ENCODE results near the gene CNTNAP3. TPM values are rescaled to one million over a fixed set of nuclear protein-coding genes. Genes with fewer than 3 reads are reported as not detected.
"Not testable (repeated sequence)": the region's sequence is repeated elsewhere in the genome, so short reads cannot be mapped to it uniquely, and the experiment has no call there.

CNTNAP3 gene
- total and polyA plus RNA-seq, 2 donors (not counting 1 experiment from before 2014, with no cell fraction given), result 0.24 to 0.94 TPM

- not testable (repeated sequence) for H3K9me3 ChIP-seq (ENCODE audit: control extremely low read depth in 1 of 3, control insufficient read depth in 2 of 3, insufficient read depth in 1 of 3, low read length in 2 of 3); DNase-seq
Observed at GRCh38 chr9:39067683-39068082, 220.3 kb downstream of the CNTNAP3 start.

GRCh38 chr9:39062966-39063365 lies 225.0 kb downstream of the CNTNAP3 start:
- POLR2A ChIA-PET; H3K27ac Mint-ChIP-seq; H3K4me1 Mint-ChIP-seq; H3K4me3 Mint-ChIP-seq; H3K36me3 ChIP-seq (replicated peaks in 1 of 2; ENCODE audit: control extremely low read depth in 1 of 2, control insufficient read depth in 1 of 2, extremely low read depth in 1 of 2, insufficient read depth in 2 of 2, low read length in 1 of 2); H3K27me3 ChIP-seq (replicated peaks in 1 of 4; ENCODE audit: control extremely low read depth in 1 of 4, control insufficient read depth in 3 of 4, insufficient read depth in 4 of 4, low read length in 3 of 4); H3K27me3 Mint-ChIP-seq; H3K9me3 ChIP-seq (ENCODE audit: control extremely low read depth in 1 of 3, control insufficient read depth in 2 of 3, insufficient read depth in 1 of 3, low read length in 2 of 3); H3K79me2 ChIP-seq (ENCODE audit: control insufficient read depth, insufficient read depth, low read length); H3K4me2 ChIP-seq (replicated peaks; ENCODE audit: low read depth, low read length, poor library complexity, severe bottlenecking); DNase-seq; H3K27ac ChIP-seq (ENCODE audit: low read length in 2 of 2); H2AFZ ChIP-seq (ENCODE audit: insufficient read depth, low read depth, low read length, poor library complexity, severe bottlenecking); ATAC-seq (ENCODE audit: low read depth); H3K4me1 ChIP-seq (ENCODE audit: control insufficient read depth in 2 of 2, insufficient read depth in 2 of 2, low read length in 2 of 2); H3K9me3 Mint-ChIP-seq (ENCODE audit: insufficient read depth); H3K9ac ChIP-seq (ENCODE audit: low read length); intact Hi-C loops (cut with micrococcal nuclease); H4K20me1 ChIP-seq (ENCODE audit: control insufficient read depth, insufficient read depth, low read length, poor library complexity, severe bottlenecking); CTCF ChIA-PET; H3K4me3 ChIP-seq (ENCODE audit: control extremely low read depth in 1 of 5, extremely low read depth in 1 of 5, insufficient read depth in 1 of 5, low read depth in 2 of 5, low read length in 4 of 5): not testable (repeated sequence)
- WGBS (ENCODE audit: insufficient coverage), result no CpG with 5 or more reads among the region's 5 CpGs

More at GRCh38 chr9:39067683-39068082, 220.3 kb downstream of the CNTNAP3 start:
- H3K27me3 ChIP-seq (replicated peaks in 1 of 4; ENCODE audit: control extremely low read depth in 1 of 4, control insufficient read depth in 3 of 4, insufficient read depth in 4 of 4, low read length in 3 of 4); CTCF ChIA-PET; H4K20me1 ChIP-seq (ENCODE audit: control insufficient read depth, insufficient read depth, low read length, poor library complexity, severe bottlenecking); H3K4me3 ChIP-seq (ENCODE audit: control extremely low read depth in 1 of 5, extremely low read depth in 1 of 5, insufficient read depth in 1 of 5, low read depth in 2 of 5, low read length in 4 of 5); ATAC-seq (ENCODE audit: low read depth); intact Hi-C loops (cut with micrococcal nuclease); H3K79me2 ChIP-seq (ENCODE audit: control insufficient read depth, insufficient read depth, low read length); H3K4me1 ChIP-seq (ENCODE audit: control insufficient read depth in 2 of 2, insufficient read depth in 2 of 2, low read length in 2 of 2); H3K27ac Mint-ChIP-seq; H3K27ac ChIP-seq (ENCODE audit: low read length in 2 of 2); POLR2A ChIA-PET; H3K36me3 ChIP-seq (replicated peaks in 1 of 2; ENCODE audit: control extremely low read depth in 1 of 2, control insufficient read depth in 1 of 2, extremely low read depth in 1 of 2, insufficient read depth in 2 of 2, low read length in 1 of 2); H2AFZ ChIP-seq (ENCODE audit: insufficient read depth, low read depth, low read length, poor library complexity, severe bottlenecking); H3K4me3 Mint-ChIP-seq; H3K4me2 ChIP-seq (replicated peaks; ENCODE audit: low read depth, low read length, poor library complexity, severe bottlenecking); H3K9ac ChIP-seq (ENCODE audit: low read length); H3K4me1 Mint-ChIP-seq; H3K27me3 Mint-ChIP-seq; H3K9me3 Mint-ChIP-seq (ENCODE audit: insufficient read depth): not testable (repeated sequence)
- 81% methylated on average over 3 of the region's 5 CpGs for WGBS (ENCODE audit: insufficient coverage)

GRCh38 chr9:39054453-39054852 lies 233.5 kb downstream of the CNTNAP3 start:
- no CpG with 5 or more reads among the region's 8 CpGs for WGBS (ENCODE audit: insufficient coverage)
- H3K27me3 Mint-ChIP-seq; POLR2A ChIA-PET; H3K79me2 ChIP-seq (ENCODE audit: control insufficient read depth, insufficient read depth, low read length); H4K20me1 ChIP-seq (ENCODE audit: control insufficient read depth, insufficient read depth, low read length, poor library complexity, severe bottlenecking); H3K9me3 Mint-ChIP-seq (ENCODE audit: insufficient read depth); H3K36me3 ChIP-seq (replicated peaks in 1 of 2; ENCODE audit: control extremely low read depth in 1 of 2, control insufficient read depth in 1 of 2, extremely low read depth in 1 of 2, insufficient read depth in 2 of 2, low read length in 1 of 2); CTCF ChIA-PET; H3K9me3 ChIP-seq (ENCODE audit: control extremely low read depth in 1 of 3, control insufficient read depth in 2 of 3, insufficient read depth in 1 of 3, low read length in 2 of 3); H3K4me2 ChIP-seq (replicated peaks; ENCODE audit: low read depth, low read length, poor library complexity, severe bottlenecking); H3K4me3 ChIP-seq (ENCODE audit: control extremely low read depth in 1 of 5, extremely low read depth in 1 of 5, insufficient read depth in 1 of 5, low read depth in 2 of 5, low read length in 4 of 5); H3K4me3 Mint-ChIP-seq; H3K27ac ChIP-seq (ENCODE audit: low read length in 2 of 2); H3K27me3 ChIP-seq (replicated peaks in 1 of 4; ENCODE audit: control extremely low read depth in 1 of 4, control insufficient read depth in 3 of 4, insufficient read depth in 4 of 4, low read length in 3 of 4); H2AFZ ChIP-seq (ENCODE audit: insufficient read depth, low read depth, low read length, poor library complexity, severe bottlenecking); H3K9ac ChIP-seq (ENCODE audit: low read length); DNase-seq; H3K4me1 Mint-ChIP-seq; H3K4me1 ChIP-seq (ENCODE audit: control insufficient read depth in 2 of 2, insufficient read depth in 2 of 2, low read length in 2 of 2); intact Hi-C loops (cut with micrococcal nuclease); H3K27ac Mint-ChIP-seq; ATAC-seq (ENCODE audit: low read depth): not testable (repeated sequence)

GRCh38 chr9:39046833-39047232 lies 241.1 kb downstream of the CNTNAP3 start:
- intact Hi-C loops (cut with micrococcal nuclease); H3K9me3 ChIP-seq (ENCODE audit: control extremely low read depth in 1 of 3, control insufficient read depth in 2 of 3, insufficient read depth in 1 of 3, low read length in 2 of 3); H3K27me3 Mint-ChIP-seq; H3K79me2 ChIP-seq (ENCODE audit: control insufficient read depth, insufficient read depth, low read length); H3K9ac ChIP-seq (ENCODE audit: low read length); H3K4me3 ChIP-seq (ENCODE audit: control extremely low read depth in 1 of 5, extremely low read depth in 1 of 5, insufficient read depth in 1 of 5, low read depth in 2 of 5, low read length in 4 of 5); H3K4me3 Mint-ChIP-seq; CTCF ChIA-PET; ATAC-seq (ENCODE audit: low read depth); H3K36me3 ChIP-seq (replicated peaks in 1 of 2; ENCODE audit: control extremely low read depth in 1 of 2, control insufficient read depth in 1 of 2, extremely low read depth in 1 of 2, insufficient read depth in 2 of 2, low read length in 1 of 2); DNase-seq; H3K4me1 Mint-ChIP-seq; H3K27me3 ChIP-seq (replicated peaks in 1 of 4; ENCODE audit: control extremely low read depth in 1 of 4, control insufficient read depth in 3 of 4, insufficient read depth in 4 of 4, low read length in 3 of 4); POLR2A ChIA-PET; H3K4me2 ChIP-seq (replicated peaks; ENCODE audit: low read depth, low read length, poor library complexity, severe bottlenecking); H3K27ac Mint-ChIP-seq; H3K27ac ChIP-seq (ENCODE audit: low read length in 2 of 2); H3K4me1 ChIP-seq (ENCODE audit: control insufficient read depth in 2 of 2, insufficient read depth in 2 of 2, low read length in 2 of 2); H2AFZ ChIP-seq (ENCODE audit: insufficient read depth, low read depth, low read length, poor library complexity, severe bottlenecking); H4K20me1 ChIP-seq (ENCODE audit: control insufficient read depth, insufficient read depth, low read length, poor library complexity, severe bottlenecking); H3K9me3 Mint-ChIP-seq (ENCODE audit: insufficient read depth): not testable (repeated sequence)
- WGBS (ENCODE audit: insufficient coverage), result no CpG with 5 or more reads among the region's 3 CpGs
